DND-41 (cell line): ENCODE results near the gene CAB39L.

Experiments used
- EZH2 ChIP-seq: IDR thresholded peaks from 3 replicates; pipeline ENCODE4 v1.6.1; 2012; ENCODE audit warnings: borderline replicate concordance, low read depth, mild to moderate bottlenecking, moderate library complexity, low read length, inconsistent platforms; ENCODE audit not compliant: severe bottlenecking
- TF ChIP-seq, protein P1 (sequence below): IDR thresholded peaks from 2 replicates; pipeline ENCODE4 v1.5.1; 2012; ENCODE audit warnings: borderline replicate concordance, low read length, moderate library complexity, mild to moderate bottlenecking; ENCODE audit not compliant: poor library complexity, severe bottlenecking; ENCODE audit errors: extremely low read depth

DNA sequence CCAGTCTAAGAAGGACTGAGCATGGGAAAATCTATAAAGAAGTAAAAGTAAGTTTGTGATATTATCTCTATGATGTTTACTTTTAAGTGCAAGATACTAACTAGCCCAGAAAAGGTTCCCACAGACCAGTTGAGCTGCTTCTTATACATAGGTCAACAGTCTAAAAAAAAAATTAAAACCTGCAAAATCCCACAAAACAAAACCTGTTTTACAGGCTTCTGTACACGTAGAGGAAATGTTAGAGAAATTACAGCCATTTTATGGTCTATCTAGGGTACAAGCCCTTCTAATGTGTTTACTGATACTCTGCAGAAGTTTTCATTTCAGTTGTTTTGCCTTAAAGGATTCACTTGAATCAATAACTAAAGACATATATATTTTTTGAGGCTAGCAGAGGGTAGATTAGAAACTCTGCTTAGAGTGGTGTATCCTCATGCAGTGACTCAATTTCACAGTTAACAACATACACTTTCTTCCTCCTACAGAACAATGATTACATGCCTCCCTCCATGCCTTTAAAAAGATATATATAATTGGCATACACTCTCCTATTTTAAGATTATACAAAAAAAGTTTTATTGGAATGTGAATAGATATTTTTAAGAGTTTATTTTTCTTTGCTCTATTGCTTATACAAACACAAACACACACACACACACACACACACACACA is 43.9 kb downstream of the CAB39L start:
- TF ChIP-seq, protein P1, sequence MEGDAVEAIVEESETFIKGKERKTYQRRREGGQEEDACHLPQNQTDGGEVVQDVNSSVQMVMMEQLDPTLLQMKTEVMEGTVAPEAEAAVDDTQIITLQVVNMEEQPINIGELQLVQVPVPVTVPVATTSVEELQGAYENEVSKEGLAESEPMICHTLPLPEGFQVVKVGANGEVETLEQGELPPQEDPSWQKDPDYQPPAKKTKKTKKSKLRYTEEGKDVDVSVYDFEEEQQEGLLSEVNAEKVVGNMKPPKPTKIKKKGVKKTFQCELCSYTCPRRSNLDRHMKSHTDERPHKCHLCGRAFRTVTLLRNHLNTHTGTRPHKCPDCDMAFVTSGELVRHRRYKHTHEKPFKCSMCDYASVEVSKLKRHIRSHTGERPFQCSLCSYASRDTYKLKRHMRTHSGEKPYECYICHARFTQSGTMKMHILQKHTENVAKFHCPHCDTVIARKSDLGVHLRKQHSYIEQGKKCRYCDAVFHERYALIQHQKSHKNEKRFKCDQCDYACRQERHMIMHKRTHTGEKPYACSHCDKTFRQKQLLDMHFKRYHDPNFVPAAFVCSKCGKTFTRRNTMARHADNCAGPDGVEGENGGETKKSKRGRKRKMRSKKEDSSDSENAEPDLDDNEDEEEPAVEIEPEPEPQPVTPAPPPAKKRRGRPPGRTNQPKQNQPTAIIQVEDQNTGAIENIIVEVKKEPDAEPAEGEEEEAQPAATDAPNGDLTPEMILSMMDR: no peak
- no peak for TF ChIP-seq EZH2
